H9 (cell line): Measurements from ENCODE around the gene CEACAM18. TPM values are rescaled to one million over a fixed set of nuclear protein-coding genes. Genes with fewer than 3 reads are reported as not detected.

Experiments
- DNase-seq: peaks from one replicate; pipeline ENCODE4 v3.0.0-alpha.2; 2017
- H2AFZ ChIP-seq: one replicate; pipeline ENCODE4 v1.6.1; 2013; ENCODE audit warnings: mild to moderate bottlenecking, low read length, control low read depth, moderate library complexity
- H2AK5ac ChIP-seq: 2 replicates; pipeline ENCODE4 v1.6.1; 2013; ENCODE audit warnings: low read length, control low read depth, mixed read lengths; ENCODE audit not compliant: insufficient read length
- H2BK120ac ChIP-seq: one replicate; pipeline ENCODE4 v1.6.1; 2013; ENCODE audit warnings: low read depth, mild to moderate bottlenecking, low read length, control low read depth, inconsistent platforms; ENCODE audit not compliant: poor library complexity, severe bottlenecking
- H2BK12ac ChIP-seq: 2 replicates; pipeline ENCODE4 v1.6.1; 2013; ENCODE audit warnings: low read length, control low read depth, mixed read lengths, low read depth; ENCODE audit not compliant: insufficient read length
- H2BK15ac ChIP-seq: 2 replicates; pipeline ENCODE4 v1.6.1; 2013; ENCODE audit warnings: low read depth, low read length, control low read depth
- H2BK20ac ChIP-seq: one replicate; pipeline ENCODE4 v1.6.1; 2013; ENCODE audit warnings: low read depth, mild to moderate bottlenecking, low read length, control low read depth, inconsistent platforms; ENCODE audit not compliant: poor library complexity, severe bottlenecking
- H2BK5ac ChIP-seq: 2 replicates; pipeline ENCODE4 v1.6.1; 2013; ENCODE audit warnings: low read length, control low read depth, mixed read lengths; ENCODE audit not compliant: insufficient read length
- H3K14ac ChIP-seq: 2 replicates; pipeline ENCODE4 v1.6.1; 2013; ENCODE audit warnings: low read length, control low read depth; ENCODE audit not compliant: insufficient read depth
- H3K18ac ChIP-seq: 2 replicates; pipeline ENCODE4 v1.6.1; 2013; ENCODE audit warnings: low read depth, mild to moderate bottlenecking, mixed read lengths, low read length, control low read depth; ENCODE audit not compliant: insufficient read length
- H3K23ac ChIP-seq: 2 replicates; pipeline ENCODE4 v1.6.1; 2013; ENCODE audit warnings: low read length, control low read depth, mixed read lengths, low read depth; ENCODE audit not compliant: insufficient read length
- H3K23me2 ChIP-seq: 2 replicates; pipeline ENCODE4 v1.6.1; 2013; ENCODE audit warnings: low read depth, mild to moderate bottlenecking, mixed read lengths, low read length, control low read depth; ENCODE audit not compliant: insufficient read length, poor library complexity, severe bottlenecking
- H3K27ac ChIP-seq: 2 replicates; pipeline ENCODE4 v1.5.1; 2013; ENCODE audit warnings: low read length, control low read depth, mixed read lengths, low read depth; ENCODE audit not compliant: insufficient read length
- H3K27me3 ChIP-seq: 2 replicates; pipeline ENCODE4 v1.6.1; 2013; ENCODE audit warnings: low read length, control low read depth, inconsistent platforms; ENCODE audit not compliant: insufficient read depth
- H3K4ac ChIP-seq: 2 replicates; pipeline ENCODE4 v1.6.1; 2013; ENCODE audit warnings: low read depth, mild to moderate bottlenecking, control low read depth, inconsistent platforms, low read length, moderate library complexity
- H3K4me1 ChIP-seq: 2 replicates; pipeline ENCODE4 v1.6.1; 2013; ENCODE audit warnings: low read length, control low read depth, inconsistent platforms; ENCODE audit not compliant: insufficient read depth
- H3K4me2 ChIP-seq: 2 replicates; pipeline ENCODE4 v1.6.1; 2013; ENCODE audit warnings: low read length, control low read depth, mixed read lengths; ENCODE audit not compliant: insufficient read length, insufficient read depth
- H3K56ac ChIP-seq: 2 replicates; pipeline ENCODE4 v1.6.1; 2013; ENCODE audit warnings: low read depth, mild to moderate bottlenecking, mixed read lengths, low read length, control low read depth; ENCODE audit not compliant: insufficient read length
- H3K79me1 ChIP-seq: 2 replicates; pipeline ENCODE4 v1.6.1; 2013; ENCODE audit warnings: low read depth, mild to moderate bottlenecking, moderate library complexity, low read length, control low read depth, inconsistent platforms; ENCODE audit not compliant: insufficient read depth, poor library complexity, severe bottlenecking
- H3K79me2 ChIP-seq: 2 replicates; pipeline ENCODE4 v1.6.1; 2013; ENCODE audit warnings: low read length, control low read depth, inconsistent platforms; ENCODE audit not compliant: insufficient read depth
- H3K9ac ChIP-seq: 2 replicates; pipeline ENCODE4 v1.6.1; 2013; ENCODE audit warnings: low read length, control low read depth, mixed read lengths; ENCODE audit not compliant: insufficient read length; ENCODE audit errors: extremely low read depth
- H3K9me3 ChIP-seq: one replicate; pipeline ENCODE4 v1.6.1; 2013; ENCODE audit warnings: low read depth, low read length, inconsistent platforms; ENCODE audit not compliant: control insufficient read depth
- H3T11ph ChIP-seq: one replicate; pipeline ENCODE4 v1.6.1; 2013; ENCODE audit warnings: mild to moderate bottlenecking, low read length, control low read depth, inconsistent platforms
- H4K20me1 ChIP-seq: one replicate; pipeline ENCODE4 v1.6.1; 2013; ENCODE audit not compliant: control insufficient read depth, insufficient read length, insufficient read depth
- H4K5ac ChIP-seq: 2 replicates; pipeline ENCODE4 v1.6.1; 2013; ENCODE audit warnings: low read depth, mild to moderate bottlenecking, mixed read lengths, low read length, control low read depth; ENCODE audit not compliant: insufficient read length
- H4K8ac ChIP-seq: replicated peaks from 2 replicates; pipeline ENCODE4 v1.6.1; 2013; ENCODE audit warnings: low read length, control low read depth, mixed read lengths, low read depth; ENCODE audit not compliant: insufficient read length
- H4K91ac ChIP-seq: 2 replicates; pipeline ENCODE4 v1.6.1; 2013; ENCODE audit warnings: low read depth, mild to moderate bottlenecking, moderate library complexity, mixed read lengths, low read length, control low read depth; ENCODE audit not compliant: insufficient read length
- H3K27ac Mint-ChIP-seq, 3 experiments: 2 replicates in 2 of 3; 3 replicates in 1 of 3; pipeline ENCODE4 v1.8.0; 2020 to 2021; ENCODE audit warnings: mixed read lengths in 3 of 3, mild to moderate bottlenecking in 1 of 3, moderate library complexity in 1 of 3
- H3K27me3 Mint-ChIP-seq: 2 replicates; pipeline ENCODE4 v1.8.0; 2021; ENCODE audit warnings: low read depth, mild to moderate bottlenecking, moderate library complexity, mixed read lengths
- H3K36me3 Mint-ChIP-seq, 3 experiments: 2 replicates in 2 of 3; 3 replicates in 1 of 3; pipeline ENCODE4 v1.8.0; 2020 to 2021; ENCODE audit warnings: low read depth in 3 of 3, mixed read lengths in 3 of 3; ENCODE audit not compliant: insufficient read depth in 1 of 3
- H3K4me1 Mint-ChIP-seq, 2 experiments: 2 replicates each; pipeline ENCODE4 v1.8.0; 2020; ENCODE audit warnings: mixed read lengths in 2 of 2
- H3K4me3 Mint-ChIP-seq, 2 experiments: 2 replicates in 1 of 2; 3 replicates in 1 of 2; pipeline ENCODE4 v1.8.0; 2020 to 2021; ENCODE audit warnings: mild to moderate bottlenecking in 2 of 2, mixed read lengths in 2 of 2, moderate library complexity in 1 of 2
- H3K9me3 Mint-ChIP-seq, 2 experiments: 2 replicates in 1 of 2; 3 replicates in 1 of 2; pipeline ENCODE4 v1.8.0; 2020; ENCODE audit warnings: mild to moderate bottlenecking in 2 of 2, mixed read lengths in 2 of 2, moderate library complexity in 1 of 2
- CTCF ChIP-seq: fragments of 200-600 bp; sonication (generic); conservative IDR thresholded peaks from 3 replicates; pipeline ENCODE4 v1.8.0; 2021; ENCODE audit warnings: antibody characterized with exemption, mild to moderate bottlenecking
- WGBS: extraction: QIAGEN DNeasy Blood & Tissue Kit; methylation state at CpG from one replicate; pipeline ENCODE4 v1.1.7; 2013; ENCODE audit warnings: missing lambda C conversion rate, low lambda C conversion rate, mixed read lengths; ENCODE audit not compliant: insufficient read length; ENCODE audit errors: extremely low coverage; 5-methylcytosine and 5-hydroxymethylcytosine counted together
- total RNA-seq: library from RNA; stranded (reverse); gene quantifications from 2 replicates; pipeline ENCODE4 v1.2.1, GENCODE V29; 2021

The CEACAM18 gene
- total RNA-seq, 1 experiment from 2014 or later = not detected

- peaks cover 0 to 86% of the 10 kb centered on the region in 2 experiments; a peak in 2 of 5 replicates for H3K9me3 Mint-ChIP-seq
- H3K4me2 ChIP-seq = no peak overlapping the region
- H3K4me1 ChIP-seq = no peaks in the 10 kb centered on the region
- no peak overlapping the region for H4K8ac ChIP-seq
- H3K4ac ChIP-seq = no peak overlapping the region
- peaks cover 46% of the 10 kb centered on the region for H3K27me3 Mint-ChIP-seq
- H4K20me1 ChIP-seq = no peaks in the 10 kb centered on the region
- H3K36me3 Mint-ChIP-seq = no peaks in the 10 kb centered on the region
- H3K27me3 ChIP-seq = no peaks in the 10 kb centered on the region
- H2BK12ac ChIP-seq = no peak overlapping the region
- no peak overlapping the region for H3K14ac ChIP-seq
- no peak overlapping the region for H2BK120ac ChIP-seq
- no peak overlapping the region for H3K27ac Mint-ChIP-seq
- H3K4me3 Mint-ChIP-seq = no peak overlapping the region
- no peak overlapping the region for H3K27ac ChIP-seq
- H2AK5ac ChIP-seq = no peak overlapping the region
- H2BK5ac ChIP-seq = no peak overlapping the region
- no peak overlapping the region for H3K56ac ChIP-seq
- H3K79me2 ChIP-seq = no peaks in the 10 kb centered on the region
- H3K23me2 ChIP-seq = no peaks in the 10 kb centered on the region
- no peak overlapping the region for H3K9ac ChIP-seq
- no peak overlapping the region for H3K18ac ChIP-seq
- H2AFZ ChIP-seq = no peak overlapping the region
- no CpG with 5 or more reads among the region's 7 CpGs for WGBS
- no peak overlapping the region for H3K23ac ChIP-seq
- no peaks in the 10 kb centered on the region for H3K79me1 ChIP-seq
- no peaks in the 10 kb centered on the region for H3K9me3 ChIP-seq
- no peak overlapping the region for H4K91ac ChIP-seq
- no peak for DNase-seq
- no peak overlapping the region for H4K5ac ChIP-seq
- H3T11ph ChIP-seq = no peak overlapping the region
- no peak overlapping the region for H2BK15ac ChIP-seq
- peaks cover 0 to 6% of the 10 kb centered on the region in 2 experiments; a peak in 2 of 4 replicates for H3K4me1 Mint-ChIP-seq
- TF ChIP-seq CTCF = no peak
- no peak overlapping the region for H2BK20ac ChIP-seq
These were observed 16.1 kb upstream of the CEACAM18 start for GRCh38 chr19:51462276-51462675.
